SU-DHL-6 (cell line): Measurements from ENCODE around the gene DYSF.

Experiments
- H2AFZ ChIP-seq: fragments of 200-600 bp; sonication (generic); 2 replicates; pipeline ENCODE4 v1.6.1; 2014; ENCODE audit warnings: low read depth, mild to moderate bottlenecking, moderate library complexity, mixed read lengths, antibody characterized with exemption, low read length; ENCODE audit not compliant: severe bottlenecking
- H3F3A ChIP-seq: fragments of 200-600 bp; shearing (Covaris generic); 2 replicates; pipeline ENCODE4 v1.6.0; 2016; ENCODE audit warnings: antibody characterized with exemption, mild to moderate bottlenecking; ENCODE audit not compliant: insufficient read depth
- H3K27ac ChIP-seq: fragments of 200-600 bp; sonication (generic); 2 replicates; pipeline ENCODE4 v1.5.1; 2016; ENCODE audit warnings: low read depth, mild to moderate bottlenecking, low read length, moderate library complexity, mixed read lengths
- H3K27me3 ChIP-seq: fragments of 200-600 bp; sonication (generic), shearing (Covaris generic); 2 replicates; pipeline ENCODE4 v1.6.0; 2014; ENCODE audit warnings: mild to moderate bottlenecking, low read length
- H3K36me3 ChIP-seq: fragments of 200-600 bp; sonication (generic); 2 replicates; pipeline ENCODE4 v1.6.1; 2014; ENCODE audit warnings: mild to moderate bottlenecking, low read length, mixed read lengths
- H3K4me2 ChIP-seq: fragments of 300-600, 200-600 bp; shearing (Covaris generic), sonication (generic); 2 replicates; pipeline ENCODE4 v1.6.0; 2014; ENCODE audit warnings: low read length, low read depth, mild to moderate bottlenecking; ENCODE audit not compliant: poor library complexity, severe bottlenecking
- H3K4me3 ChIP-seq: fragments of 200-600 bp; sonication (generic); 2 replicates; pipeline ENCODE4 v1.5.1; 2014; ENCODE audit warnings: antibody characterized with exemption, low read length, mild to moderate bottlenecking, mixed read lengths; ENCODE audit not compliant: insufficient read depth, poor library complexity, severe bottlenecking
- H3K79me2 ChIP-seq: fragments of 200-600 bp; sonication (generic); 2 replicates; pipeline ENCODE4 v1.6.1; 2014; ENCODE audit warnings: mild to moderate bottlenecking, low read length, moderate library complexity; ENCODE audit not compliant: insufficient read depth
- H3K9ac ChIP-seq: fragments of 200-600 bp; sonication (generic); 2 replicates; pipeline ENCODE4 v1.7.0; 2014; ENCODE audit warnings: mild to moderate bottlenecking, low read length
- H3K9me2 ChIP-seq: fragments of 200-600 bp; sonication (generic); replicated peaks from 2 replicates; pipeline ENCODE4 v1.6.1; 2014; ENCODE audit warnings: low read length; ENCODE audit not compliant: insufficient read depth
- H3K9me3 ChIP-seq: fragments of 200-600 bp; sonication (generic); 2 replicates; pipeline ENCODE4 v1.6.1; 2014; ENCODE audit warnings: low read length, mixed read lengths; ENCODE audit not compliant: insufficient read depth
- H4K20me1 ChIP-seq: fragments of 200-600 bp; sonication (generic); 2 replicates; pipeline ENCODE4 v1.6.1; 2014; ENCODE audit warnings: low read depth, mild to moderate bottlenecking, antibody characterized with exemption, low read length, moderate library complexity, mixed read lengths
- CTCF ChIP-seq: fragments of 200-600 bp; sonication (generic); IDR thresholded peaks from one replicate; pipeline ENCODE4 v1.5.1; 2017; ENCODE audit warnings: antibody characterized with exemption, mild to moderate bottlenecking, low read length, moderate library complexity; ENCODE audit not compliant: insufficient read depth, poor library complexity, severe bottlenecking
- EZH2phosphoT487 ChIP-seq: fragments of 200-600 bp; sonication (generic), shearing (Covaris generic); conservative IDR thresholded peaks from 2 replicates; pipeline ENCODE4 v1.6.1; 2018; ENCODE audit warnings: mild to moderate bottlenecking, antibody characterized with exemption, low read length, moderate library complexity, mixed read lengths

DYSF gene

GRCh38 chr2:71511776-71512175, 58.4 kb downstream of the DYSF start:
- Histone ChIP-seq H3K9me2 (no peaks in the 10 kb centered on the region), H3F3A (no peaks in the 10 kb centered on the region), H3K4me2 (no peak overlapping the region), H3K79me2 (no peaks in the 10 kb centered on the region), H2AFZ (no peak overlapping the region), H3K4me3 (no peak overlapping the region), H3K27ac (no peak overlapping the region), H3K27me3 (no peaks in the 10 kb centered on the region), H3K9me3 (no peaks in the 10 kb centered on the region), H4K20me1 (no peaks in the 10 kb centered on the region), H3K9ac (no peak overlapping the region), H3K36me3 (no peaks in the 10 kb centered on the region)
- TF ChIP-seq EZH2phosphoT487 (no peak), CTCF (no peak)

GRCh38 chr2:71512386-71512785, 59.0 kb downstream of the DYSF start:
- Histone ChIP-seq H3K79me2 (no peaks in the 10 kb centered on the region), H2AFZ (no peak overlapping the region), H3K9me2 (no peaks in the 10 kb centered on the region), H3K27ac (no peak overlapping the region), H3K9ac (no peak overlapping the region), H3K4me2 (no peak overlapping the region), H3K4me3 (no peak overlapping the region), H3K27me3 (no peaks in the 10 kb centered on the region), H3K36me3 (no peaks in the 10 kb centered on the region), H4K20me1 (no peaks in the 10 kb centered on the region), H3K9me3 (no peaks in the 10 kb centered on the region), H3F3A (no peaks in the 10 kb centered on the region)
- TF ChIP-seq EZH2phosphoT487 (no peak), CTCF (no peak)

DNA sequence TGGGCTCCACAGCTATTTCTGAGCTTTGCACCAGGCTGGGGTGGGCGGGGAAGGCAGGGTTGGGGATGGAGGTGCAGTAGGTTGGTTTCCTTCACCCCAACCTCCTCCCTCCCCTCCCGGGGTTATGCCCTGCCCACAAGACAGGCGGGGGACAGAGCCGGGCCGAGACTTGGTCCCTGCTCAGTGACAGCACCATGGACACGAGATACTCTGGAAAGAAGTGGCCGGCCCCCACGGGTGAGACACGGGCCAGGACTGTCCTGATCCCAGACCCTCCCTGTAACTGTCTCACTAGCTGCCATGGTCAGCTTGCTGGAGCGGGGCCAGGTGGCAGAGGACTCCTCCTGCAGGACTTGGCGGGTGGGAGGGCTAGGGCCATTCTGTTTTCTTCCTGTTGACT, 59.7 kb downstream of the DYSF start:
- no peaks in the 10 kb centered on the region for H3K9me2 ChIP-seq
- H3K4me3 ChIP-seq: no peak overlapping the region
- no peaks in the 10 kb centered on the region for H4K20me1 ChIP-seq
- no peaks in the 10 kb centered on the region for H3K79me2 ChIP-seq
- no peak overlapping the region for H2AFZ ChIP-seq
- no peaks in the 10 kb centered on the region for H3K36me3 ChIP-seq
- no peak overlapping the region for H3K4me2 ChIP-seq
- no peaks in the 10 kb centered on the region for H3F3A ChIP-seq
- H3K9me3 ChIP-seq: no peaks in the 10 kb centered on the region
- H3K27ac ChIP-seq: no peak overlapping the region
- no peaks in the 10 kb centered on the region for H3K27me3 ChIP-seq
- H3K9ac ChIP-seq: no peak overlapping the region
- TF ChIP-seq CTCF: no peak
- no peak for TF ChIP-seq EZH2phosphoT487

DNA sequence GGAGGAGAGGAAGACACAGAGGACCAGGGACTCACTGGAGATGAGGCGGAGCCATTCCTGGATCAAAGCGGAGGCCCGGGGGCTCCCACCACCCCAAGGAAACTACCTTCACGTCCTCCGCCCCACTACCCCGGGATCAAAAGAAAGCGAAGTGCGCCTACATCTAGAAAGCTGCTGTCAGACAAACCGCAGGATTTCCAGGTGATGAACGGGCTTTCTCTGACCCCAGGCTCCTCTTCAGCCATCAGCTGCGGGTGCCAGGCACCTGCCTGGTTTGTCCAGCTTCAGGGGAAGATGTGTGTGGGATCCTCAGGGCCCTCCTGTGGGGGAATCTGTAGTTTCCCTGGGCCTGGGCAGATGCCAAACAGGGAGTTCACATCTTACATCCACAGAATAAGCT, 60.4 kb downstream of the DYSF start:
- Histone ChIP-seq H3F3A (no peaks in the 10 kb centered on the region), H3K9ac (no peak overlapping the region), H3K9me3 (no peaks in the 10 kb centered on the region), H3K4me2 (no peak overlapping the region), H3K27ac (no peak overlapping the region), H3K9me2 (no peaks in the 10 kb centered on the region), H3K36me3 (no peaks in the 10 kb centered on the region), H3K27me3 (no peaks in the 10 kb centered on the region), H3K4me3 (no peak overlapping the region), H4K20me1 (no peaks in the 10 kb centered on the region), H3K79me2 (no peaks in the 10 kb centered on the region), H2AFZ (no peak overlapping the region)
- TF ChIP-seq EZH2phosphoT487 (no peak), CTCF (no peak)
